HEK293 (cell line): ENCODE data around the gene GPAM.

ENCODE experiments used
- CTCF ChIA-PET: fragments of 350-600 bp; formaldehyde crosslinking; extraction: SDS; loops from one replicate; lab custom pipeline; 2021; ENCODE audit warnings: antibody characterized with exemption; lab: Yijun Ruan, JAX
- POLR2A ChIA-PET: fragments of 300-600 bp; formaldehyde crosslinking; extraction: SDS; loops from one replicate; lab custom pipeline; 2020; ENCODE audit warnings: antibody characterized with exemption, inconsistent platforms; lab: Yijun Ruan, JAX
- H3K27ac ChIP-seq: fragments of 200-500 bp; sonication (Bioruptor generic); 2 replicates; pipeline ENCODE4 v1.5.1; 2014; ENCODE audit warnings: low read depth, low read length, control low read depth, inconsistent platforms; ENCODE audit errors: extremely low read depth
- H3K36me3 ChIP-seq, 2 experiments: fragments of 200-500 bp in 1 of 2; sonication (Bioruptor generic) in 1 of 2; 1 replicate in 1 of 2; 2 replicates in 1 of 2; pipeline ENCODE4 v1.5.1; 2014 to 2017; ENCODE audit warnings: inconsistent platforms in 2 of 2, low read length in 2 of 2; ENCODE audit not compliant: control insufficient read depth in 2 of 2, insufficient read depth in 1 of 2
- H3K4me1 ChIP-seq: fragments of 200-500 bp; sonication (Bioruptor generic); 2 replicates; pipeline ENCODE4 v1.5.1; 2014; ENCODE audit warnings: mild to moderate bottlenecking, low read length, inconsistent platforms; ENCODE audit not compliant: control insufficient read depth, insufficient read depth
- H3K4me3 ChIP-seq: 2 replicates; pipeline ENCODE4 v1.5.1; 2011; ENCODE audit warnings: low read depth, mild to moderate bottlenecking, control low read depth, low read length, moderate library complexity
- H3K9me3 ChIP-seq: fragments of 200-500 bp; sonication (Bioruptor generic); 2 replicates; pipeline ENCODE4 v1.5.1; 2014; ENCODE audit warnings: low read depth, low read length, inconsistent platforms; ENCODE audit not compliant: control insufficient read depth, insufficient read depth
- FEZF1 ChIP-seq: fragments of 450-650 bp; formaldehyde crosslinking; IDR thresholded peaks from 2 replicates; pipeline ENCODE4 v1.5.1; 2016; ENCODE audit warnings: missing biosample characterization, missing genetic modification characterization
- GLI4 ChIP-seq: fragments of 450-650 bp; formaldehyde crosslinking; IDR thresholded peaks from 2 replicates; pipeline ENCODE4 v1.5.1; 2016; ENCODE audit warnings: missing biosample characterization, missing genetic modification characterization
- HOXD13 ChIP-seq: sonication (generic); formaldehyde crosslinking; IDR thresholded peaks from 2 replicates; pipeline ENCODE4 v1.8.0; 2022; ENCODE audit warnings: missing genetic modification reagents, borderline replicate concordance
- KLF1 ChIP-seq: fragments of 450-650 bp; formaldehyde crosslinking; IDR thresholded peaks from 2 replicates; pipeline ENCODE4 v1.5.1; 2016; ENCODE audit warnings: missing biosample characterization, missing genetic modification characterization
- KLF7 ChIP-seq: fragments of 450-650 bp; formaldehyde crosslinking; IDR thresholded peaks from 2 replicates; pipeline ENCODE4 v1.5.1; 2016; ENCODE audit warnings: missing biosample characterization, missing genetic modification characterization, borderline replicate concordance
- OSR2 ChIP-seq: fragments of 450-650 bp; formaldehyde crosslinking; IDR thresholded peaks from 2 replicates; pipeline ENCODE4 v1.5.1; 2016; ENCODE audit warnings: missing biosample characterization, missing genetic modification characterization
- REPIN1 ChIP-seq: fragments of 450-650 bp; formaldehyde crosslinking; IDR thresholded peaks from 2 replicates; pipeline ENCODE4 v1.5.1; 2017; ENCODE audit warnings: missing biosample characterization, missing genetic modification characterization, low read depth
- YY2 ChIP-seq: fragments of 450-650 bp; formaldehyde crosslinking; IDR thresholded peaks from 2 replicates; pipeline ENCODE4 v1.5.1; 2016; ENCODE audit warnings: missing biosample characterization, missing genetic modification characterization
- ZBTB20 ChIP-seq: fragments of 450-650 bp; formaldehyde crosslinking; IDR thresholded peaks from 2 replicates; pipeline ENCODE4 v1.5.1; 2016; ENCODE audit warnings: missing biosample characterization, missing genetic modification characterization
- ZBTB21 ChIP-seq: fragments of 450-650 bp; formaldehyde crosslinking; IDR thresholded peaks from 2 replicates; pipeline ENCODE4 v1.5.1; 2017; ENCODE audit warnings: missing biosample characterization, missing genetic modification characterization
- ZBTB48 ChIP-seq: fragments of 450-650 bp; formaldehyde crosslinking; IDR thresholded peaks from 2 replicates; pipeline ENCODE4 v1.5.1; 2016; ENCODE audit warnings: missing biosample characterization, missing genetic modification characterization
- ZBTB49 ChIP-seq: fragments of 450-650 bp; formaldehyde crosslinking; IDR thresholded peaks from 2 replicates; pipeline ENCODE4 v1.5.1; 2016; ENCODE audit warnings: missing biosample characterization, missing genetic modification characterization, low read depth
- ZNF114 ChIP-seq: fragments of 450-650 bp; formaldehyde crosslinking; IDR thresholded peaks from 2 replicates; pipeline ENCODE4 v1.5.0; 2017; ENCODE audit warnings: missing biosample characterization, missing genetic modification characterization
- ZNF148 ChIP-seq: fragments of 450-650 bp; formaldehyde crosslinking; IDR thresholded peaks from 2 replicates; pipeline ENCODE4 v1.5.0; 2017; ENCODE audit warnings: missing biosample characterization, missing genetic modification characterization, borderline replicate concordance
- ZNF341 ChIP-seq: fragments of 450-650 bp; formaldehyde crosslinking; IDR thresholded peaks from 2 replicates; pipeline ENCODE4; 2016; ENCODE audit warnings: low read depth, missing biosample characterization, missing genetic modification characterization
- ZNF398 ChIP-seq: fragments of 450-650 bp; formaldehyde crosslinking; IDR thresholded peaks from 2 replicates; pipeline ENCODE4 v1.5.1; 2017; ENCODE audit warnings: missing biosample characterization, missing genetic modification characterization
- ZNF423 ChIP-seq: fragments of 450-650 bp; formaldehyde crosslinking; IDR thresholded peaks from 2 replicates; pipeline ENCODE4 v1.5.1; 2016; ENCODE audit warnings: missing biosample characterization, missing genetic modification characterization
- ZNF449 ChIP-seq: fragments of 450-650 bp; formaldehyde crosslinking; IDR thresholded peaks from 2 replicates; pipeline ENCODE4 v1.5.1; 2017; ENCODE audit warnings: missing biosample characterization, mild to moderate bottlenecking, missing genetic modification characterization, moderate library complexity
- ZNF473 ChIP-seq: fragments of 450-650 bp; formaldehyde crosslinking; IDR thresholded peaks from 2 replicates; pipeline ENCODE4 v1.5.1; 2017; ENCODE audit warnings: missing biosample characterization, missing genetic modification characterization
- ZNF514 ChIP-seq: fragments of 450-650 bp; formaldehyde crosslinking; IDR thresholded peaks from 2 replicates; pipeline ENCODE4 v1.5.1; 2016; ENCODE audit warnings: missing biosample characterization, missing genetic modification characterization
- ZNF561 ChIP-seq: fragments of 450-650 bp; IDR thresholded peaks from 2 replicates; pipeline ENCODE4 v1.5.1; 2018; ENCODE audit warnings: missing biosample characterization, missing genetic modification characterization, borderline replicate concordance
- ZNF623 ChIP-seq: fragments of 450-650 bp; formaldehyde crosslinking; IDR thresholded peaks from 2 replicates; pipeline ENCODE4 v1.5.1; 2016; ENCODE audit warnings: missing biosample characterization, missing genetic modification characterization
- ZNF629 ChIP-seq: fragments of 450-650 bp; formaldehyde crosslinking; IDR thresholded peaks from 2 replicates; pipeline ENCODE4 v1.5.1; 2017; ENCODE audit warnings: missing biosample characterization, missing genetic modification characterization
- ZSCAN5A ChIP-seq: fragments of 450-650 bp; formaldehyde crosslinking; IDR thresholded peaks from 2 replicates; pipeline ENCODE4 v1.5.1; 2016; ENCODE audit warnings: missing biosample characterization, missing genetic modification characterization

GPAM gene

GRCh38 chr10:112202561-112203241, 19.1 kb upstream of the GPAM start (continued):
- no peak for TF ChIP-seq ZNF473 (tag by site-specific recombination)
- no peak for TF ChIP-seq REPIN1 (tag by site-specific recombination)
- TF ChIP-seq OSR2, result no peak
- TF ChIP-seq KLF1 (tag by site-specific recombination), result no peak
- no peak for TF ChIP-seq ZBTB48 (tag by site-specific recombination)
- TF ChIP-seq YY2, result no peak
- no peak for TF ChIP-seq HOXD13 (CRISPR knock-in tag)
- TF ChIP-seq, all 188 proteins: peak for 0

GRCh38 chr10:112202076-112202475, 18.5 kb upstream of the GPAM start:
- H3K4me3 ChIP-seq, result no peak overlapping the region
- no peak overlapping the region for H3K27ac ChIP-seq
- no peaks in the 10 kb centered on the region for H3K4me1 ChIP-seq
- CTCF ChIA-PET, result no interaction called here
- POLR2A ChIA-PET, result no interaction called here
- no peaks in the 10 kb centered on the region for H3K9me3 ChIP-seq
- no peak for TF ChIP-seq HOXD13 (CRISPR knock-in tag)
- no peak for TF ChIP-seq ZSCAN5A (tag by site-specific recombination)
- no peak for TF ChIP-seq ZNF398
- no peak for TF ChIP-seq ZNF341 (tag by site-specific recombination)
- no peak for TF ChIP-seq GLI4
- TF ChIP-seq ZNF561, result no peak
- no peak for TF ChIP-seq ZBTB20
- TF ChIP-seq ZBTB49 (tag by site-specific recombination), result no peak
- no peak for TF ChIP-seq ZNF629 (tag by site-specific recombination)
- TF ChIP-seq KLF7 (tag by site-specific recombination), result no peak
- no peak for TF ChIP-seq ZNF114 (tag by site-specific recombination)
- TF ChIP-seq ZNF623 (tag by site-specific recombination), result no peak
- no peak for TF ChIP-seq ZNF514 (tag by site-specific recombination)
- no peak for TF ChIP-seq ZNF148
- TF ChIP-seq ZBTB21 (tag by site-specific recombination), result no peak
- TF ChIP-seq FEZF1 (tag by site-specific recombination), result no peak
- TF ChIP-seq ZNF423 (tag by site-specific recombination), result no peak
- TF ChIP-seq ZNF449, result no peak
- TF ChIP-seq, all 188 proteins: peak for 0
- no peaks in the 10 kb centered on the region for H3K36me3 ChIP-seq
